DOHH2 (cell line): ENCODE measurements around the gene KCTD5.

Experiments
- H3F3A ChIP-seq: fragments of 200-600 bp; sonication (generic), shearing (Covaris generic); 2 replicates; pipeline ENCODE4 v1.6.0; 2016; ENCODE audit warnings: antibody characterized with exemption, mild to moderate bottlenecking; ENCODE audit not compliant: control insufficient read depth, insufficient read depth
- H3K27ac ChIP-seq: fragments of 200-600 bp; sonication (generic); 2 replicates; pipeline ENCODE4 v1.5.1; 2014; ENCODE audit warnings: low read depth, mild to moderate bottlenecking, low read length, moderate library complexity
- H3K27me3 ChIP-seq: fragments of 200-600 bp; sonication (generic); 2 replicates; pipeline ENCODE4 v1.6.1; 2014; ENCODE audit warnings: mild to moderate bottlenecking, low read length, mixed read lengths; ENCODE audit not compliant: control insufficient read depth
- H3K36me3 ChIP-seq: fragments of 200-600 bp; sonication (generic); 2 replicates; pipeline ENCODE4 v1.6.1; 2014; ENCODE audit warnings: mild to moderate bottlenecking, low read length, moderate library complexity, mixed read lengths; ENCODE audit not compliant: control insufficient read depth
- H3K4me1 ChIP-seq: fragments of 200-600 bp; sonication (generic); 2 replicates; pipeline ENCODE4 v1.6.1; 2014; ENCODE audit warnings: mild to moderate bottlenecking, low read length, mixed read lengths; ENCODE audit not compliant: control insufficient read depth
- H3K4me2 ChIP-seq: fragments of 200-600 bp; sonication (generic); 2 replicates; pipeline ENCODE4 v1.6.0; 2014; ENCODE audit warnings: mild to moderate bottlenecking, low read length, moderate library complexity
- H3K4me3 ChIP-seq: fragments of 200-600 bp; sonication (generic); 2 replicates; pipeline ENCODE4 v1.5.1; 2014; ENCODE audit warnings: mild to moderate bottlenecking, low read length, mixed read lengths
- H3K79me2 ChIP-seq: fragments of 200-600 bp; sonication (generic); 2 replicates; pipeline ENCODE4 v1.6.1; 2014; ENCODE audit warnings: mild to moderate bottlenecking, low read length, mixed read lengths; ENCODE audit not compliant: control insufficient read depth
- H3K9me2 ChIP-seq: fragments of 200-600 bp; sonication (generic); replicated peaks from 2 replicates; pipeline ENCODE4 v1.6.1; 2014; ENCODE audit warnings: mild to moderate bottlenecking, low read length, mixed read lengths; ENCODE audit not compliant: control insufficient read depth
- H3K9me3 ChIP-seq: fragments of 200-600 bp; sonication (generic); 2 replicates; pipeline ENCODE4 v1.6.1; 2014; ENCODE audit warnings: antibody characterized with exemption, low read length, mixed read lengths; ENCODE audit not compliant: control insufficient read depth, insufficient read depth
- H4K20me1 ChIP-seq: fragments of 200-600 bp; sonication (generic); 2 replicates; pipeline ENCODE4 v1.6.0; 2014; ENCODE audit warnings: low read depth, mild to moderate bottlenecking, antibody characterized with exemption, low read length, moderate library complexity; ENCODE audit not compliant: control insufficient read depth, insufficient read depth
- EZH2phosphoT487 ChIP-seq: fragments of 200-600 bp; sonication (generic); IDR thresholded peaks from 2 replicates; pipeline ENCODE4 v1.6.1; 2017; ENCODE audit warnings: borderline replicate concordance, mild to moderate bottlenecking, antibody characterized with exemption, low read length, moderate library complexity, mixed read lengths
- TF ChIP-seq, protein P1 (sequence below): fragments of 200-600 bp; sonication (generic); IDR thresholded peaks from one replicate; pipeline ENCODE4 v1.5.1; 2014; ENCODE audit warnings: antibody characterized with exemption, mild to moderate bottlenecking, low read depth, low read length; ENCODE audit not compliant: poor library complexity, severe bottlenecking

Gene KCTD5

DNA sequence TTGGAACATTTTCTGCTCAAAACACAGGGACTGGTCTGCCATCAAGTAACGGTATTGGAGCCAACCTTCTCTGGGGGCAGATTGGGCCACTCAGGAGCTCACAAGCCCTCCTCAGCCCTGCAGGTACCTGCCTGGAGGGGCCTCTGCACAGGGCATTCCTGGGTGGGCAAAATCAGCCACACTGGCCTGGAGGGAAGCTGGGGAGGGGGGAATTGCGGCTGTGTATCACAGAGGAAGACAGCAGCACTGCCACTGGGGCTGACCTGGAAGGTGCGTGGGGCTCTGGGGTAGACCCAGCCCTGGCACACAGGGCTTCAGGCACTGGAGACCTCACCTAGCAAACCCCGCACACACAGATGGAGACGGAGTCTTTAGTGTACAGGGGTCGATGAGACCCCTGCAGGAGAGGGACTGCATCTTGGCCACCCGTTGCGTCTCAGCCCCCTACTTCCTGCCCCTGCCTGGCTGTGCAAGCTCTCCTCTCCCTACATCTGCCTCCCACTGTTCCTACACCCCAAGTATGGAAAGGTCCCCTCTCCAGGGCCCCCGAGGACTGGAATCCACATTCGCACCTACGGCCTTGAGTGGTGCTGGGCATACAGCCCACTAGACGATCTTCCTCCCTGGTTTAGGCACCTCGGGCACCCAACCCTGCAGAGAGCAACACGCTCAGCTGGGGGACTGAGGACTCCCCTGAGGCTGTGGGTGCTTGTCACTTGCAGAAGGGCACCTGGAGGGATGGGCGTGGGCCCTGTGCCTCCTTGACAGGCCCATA is 63.0 kb downstream of the KCTD5 start:
- Histone ChIP-seq H3K27me3 (no peaks in the 10 kb centered on the region), H3K36me3 (peaks cover 13% of the 10 kb centered on the region), H3K9me3 (no peaks in the 10 kb centered on the region), H3K9me2 (no peaks in the 10 kb centered on the region), H4K20me1 (no peaks in the 10 kb centered on the region), H3K4me3 (no peak overlapping the region), H3K27ac (no peak overlapping the region), H3K4me1 (peaks cover 7% of the 10 kb centered on the region; the same call in 1 of the 2 replicates), H3K4me2 (no peak overlapping the region), H3K79me2 (peaks cover 12% of the 10 kb centered on the region), H3F3A (no peaks in the 10 kb centered on the region)
- TF ChIP-seq, protein P1, sequence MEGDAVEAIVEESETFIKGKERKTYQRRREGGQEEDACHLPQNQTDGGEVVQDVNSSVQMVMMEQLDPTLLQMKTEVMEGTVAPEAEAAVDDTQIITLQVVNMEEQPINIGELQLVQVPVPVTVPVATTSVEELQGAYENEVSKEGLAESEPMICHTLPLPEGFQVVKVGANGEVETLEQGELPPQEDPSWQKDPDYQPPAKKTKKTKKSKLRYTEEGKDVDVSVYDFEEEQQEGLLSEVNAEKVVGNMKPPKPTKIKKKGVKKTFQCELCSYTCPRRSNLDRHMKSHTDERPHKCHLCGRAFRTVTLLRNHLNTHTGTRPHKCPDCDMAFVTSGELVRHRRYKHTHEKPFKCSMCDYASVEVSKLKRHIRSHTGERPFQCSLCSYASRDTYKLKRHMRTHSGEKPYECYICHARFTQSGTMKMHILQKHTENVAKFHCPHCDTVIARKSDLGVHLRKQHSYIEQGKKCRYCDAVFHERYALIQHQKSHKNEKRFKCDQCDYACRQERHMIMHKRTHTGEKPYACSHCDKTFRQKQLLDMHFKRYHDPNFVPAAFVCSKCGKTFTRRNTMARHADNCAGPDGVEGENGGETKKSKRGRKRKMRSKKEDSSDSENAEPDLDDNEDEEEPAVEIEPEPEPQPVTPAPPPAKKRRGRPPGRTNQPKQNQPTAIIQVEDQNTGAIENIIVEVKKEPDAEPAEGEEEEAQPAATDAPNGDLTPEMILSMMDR: no peak
- no peak for TF ChIP-seq EZH2phosphoT487

DNA sequence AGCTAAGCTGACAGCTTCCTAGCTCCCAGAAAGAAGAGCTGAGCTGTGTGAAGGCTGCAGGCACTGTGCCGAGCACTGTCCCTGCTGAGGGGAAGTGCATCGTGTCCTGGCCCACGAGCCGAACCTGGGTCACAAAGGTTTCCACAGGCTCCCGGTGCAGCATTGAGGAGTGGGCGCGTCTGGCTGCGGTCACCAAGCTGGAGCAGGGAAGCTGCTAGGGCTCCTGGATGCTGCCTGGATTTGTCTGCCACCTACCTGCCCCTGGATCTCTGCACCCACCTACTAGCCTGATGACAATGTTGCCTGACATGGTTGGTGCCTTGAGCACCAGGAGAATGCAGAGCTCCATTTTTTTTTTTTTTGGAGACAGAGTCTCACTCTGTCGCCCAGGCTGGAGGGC is 63.6 kb downstream of the KCTD5 start:
- no peak overlapping the region for H3K4me3 ChIP-seq
- no peak overlapping the region for H3K4me2 ChIP-seq
- no peaks in the 10 kb centered on the region for H3K9me3 ChIP-seq
- peaks cover 18% of the 10 kb centered on the region for H3K79me2 ChIP-seq
- H3K9me2 ChIP-seq: no peaks in the 10 kb centered on the region
- H4K20me1 ChIP-seq: no peaks in the 10 kb centered on the region
- no peak overlapping the region for H3K27ac ChIP-seq
- H3K27me3 ChIP-seq: no peaks in the 10 kb centered on the region
- H3K4me1 ChIP-seq: peaks cover 14% of the 10 kb centered on the region
- TF ChIP-seq EZH2phosphoT487: no peak
- TF ChIP-seq, protein P1: no peak
- no peaks in the 10 kb centered on the region for H3F3A ChIP-seq
- peaks cover 15% of the 10 kb centered on the region for H3K36me3 ChIP-seq

- no peak overlapping the region for H3K4me2 ChIP-seq
- peaks cover 6% of the 10 kb centered on the region; the same call in 1 of the 2 replicates for H4K20me1 ChIP-seq
- no peaks in the 10 kb centered on the region for H3K9me3 ChIP-seq
- peaks cover 21% of the 10 kb centered on the region for H3K4me1 ChIP-seq
- H3K27ac ChIP-seq: no peak overlapping the region
- peaks cover 42% of the 10 kb centered on the region for H3K79me2 ChIP-seq
- peaks cover 3% of the 10 kb centered on the region; the same call in 1 of the 2 replicates for H3F3A ChIP-seq
- TF ChIP-seq, protein P1: no peak
- no peak for TF ChIP-seq EZH2phosphoT487
- no peak overlapping the region for H3K4me3 ChIP-seq
- H3K27me3 ChIP-seq: no peaks in the 10 kb centered on the region
- peaks cover 33% of the 10 kb centered on the region for H3K36me3 ChIP-seq
- H3K9me2 ChIP-seq: no peaks in the 10 kb centered on the region
These were observed 66.6 kb downstream of the KCTD5 start for GRCh38 chr16:2748757-2749455.
